Activated CD4-positive, alpha-beta T cell treated with anti-CD3 and anti-CD28 coated beads, Interleukin-2, amount 50 U/mL, for 48 hours (primary cell): ENCODE data around the gene GJD3.
A peak's percentile ranks its signal among the peaks of the same experiment; 100 is the strongest.

Experiments
- DNase-seq, 2 experiments: peaks; one replicate each; pipeline ENCODE4 v3.0.0-alpha.2; 2020

GJD3 gene

GRCh38 chr17:40320756-40321523, 43.6 kb downstream of the GJD3 start:
- peak in 1 of 2 experiments; percentile 43 for DNase-seq

GRCh38 chr17:40319651-40320540, 44.6 kb downstream of the GJD3 start:
- peak; percentile 65 to 72 for DNase-seq

GRCh38 chr17:40318830-40319391, 45.6 kb downstream of the GJD3 start:
- DNase-seq: no peak

GRCh38 chr17:40317880-40318829, 46.4 kb downstream of the GJD3 start:
- peak; percentile 94 for DNase-seq

GRCh38 chr17:40317345-40317873, 47.1 kb downstream of the GJD3 start:
- DNase-seq: peak in 1 of 2 experiments; percentile 57

- DNase-seq: no peak
These were observed 47.8 kb downstream of the GJD3 start for GRCh38 chr17:40316571-40317344.

- no peak for DNase-seq
These were observed 48.6 kb downstream of the GJD3 start for GRCh38 chr17:40315678-40316570.

- DNase-seq: no peak
These were observed 49.3 kb downstream of the GJD3 start for GRCh38 chr17:40315206-40315605.

GRCh38 chr17:40314584-40314956, 50.0 kb downstream of the GJD3 start:
- peak; percentile 86 to 88 for DNase-seq

GRCh38 chr17:40313668-40314583, 50.6 kb downstream of the GJD3 start:
- DNase-seq: no peak
